Memory B cell (primary cell): ENCODE results near the gene TERB1.

Experiments used
- ATAC-seq: fragments of 150-1000 bp; cut with Tn5 transposase; 2 replicates; pipeline ENCODE4 v1.10.0; 2021; ENCODE audit warnings: low read depth, mild to moderate bottlenecking, moderate library complexity
- DNase-seq, 2 donors: peaks; one replicate each; pipeline ENCODE4 v3.0.0; 2022; ENCODE audit warnings: low spot score in 2 of 2
- H3K27ac Mint-ChIP-seq: one replicate; pipeline ENCODE4 v1.8.0; 2022; ENCODE audit warnings: mild to moderate bottlenecking, moderate library complexity, mixed read lengths
- H3K27me3 Mint-ChIP-seq: one replicate; pipeline ENCODE4 v1.8.0; 2022; ENCODE audit warnings: mixed read lengths
- H3K36me3 Mint-ChIP-seq: one replicate; pipeline ENCODE4 v1.8.0; 2022; ENCODE audit warnings: mild to moderate bottlenecking, mixed read lengths
- H3K4me1 Mint-ChIP-seq: one replicate; pipeline ENCODE4 v1.8.0; 2022; ENCODE audit warnings: mixed read lengths
- H3K4me3 Mint-ChIP-seq: one replicate; pipeline ENCODE4 v1.8.0; 2022; ENCODE audit warnings: mild to moderate bottlenecking, moderate library complexity, mixed read lengths
- H3K9me3 Mint-ChIP-seq: one replicate; pipeline ENCODE4 v1.8.0; 2022; ENCODE audit warnings: mixed read lengths

TERB1 gene

GRCh38 chr16:66750279-66751052 lies 50.9 kb downstream of the TERB1 start:
- Mint-ChIP-seq H3K4me1 (peaks cover 19% of the 10 kb centered on the region), H3K9me3 (no peaks in the 10 kb centered on the region), H3K27ac (peak overlapping the region; percentile 94), H3K27me3 (peaks cover 9% of the 10 kb centered on the region), H3K36me3 (peaks cover 12% of the 10 kb centered on the region), H3K4me3 (peak overlapping the region; percentile 82)
- no peak for DNase-seq
- no peak for ATAC-seq

GRCh38 chr16:66746682-66747081 lies 54.7 kb downstream of the TERB1 start:
- Mint-ChIP-seq H3K4me1 (peaks cover 16% of the 10 kb centered on the region), H3K9me3 (no peaks in the 10 kb centered on the region), H3K4me3 (no peak overlapping the region), H3K36me3 (peaks cover 16% of the 10 kb centered on the region), H3K27ac (no peak overlapping the region), H3K27me3 (no peaks in the 10 kb centered on the region)
- DNase-seq: no peak
- no peak for ATAC-seq

GRCh38 chr16:66746048-66746447 lies 55.3 kb downstream of the TERB1 start:
- Mint-ChIP-seq H3K27ac (no peak overlapping the region), H3K9me3 (no peaks in the 10 kb centered on the region), H3K4me1 (peaks cover 16% of the 10 kb centered on the region), H3K36me3 (peaks cover 19% of the 10 kb centered on the region), H3K4me3 (no peak overlapping the region), H3K27me3 (no peaks in the 10 kb centered on the region)
- DNase-seq (no peak), ATAC-seq (no peak)

GRCh38 chr16:66741950-66742808 lies 59.2 kb downstream of the TERB1 start:
- Mint-ChIP-seq H3K27me3 (no peaks in the 10 kb centered on the region), H3K36me3 (peaks cover 23% of the 10 kb centered on the region), H3K4me3 (no peak overlapping the region), H3K27ac (no peak overlapping the region), H3K9me3 (no peaks in the 10 kb centered on the region), H3K4me1 (peaks cover 10% of the 10 kb centered on the region)
- ATAC-seq (no peak), DNase-seq (no peak)

GRCh38 chr16:66741169-66741900 lies 60.0 kb downstream of the TERB1 start:
- DNase-seq (no peak), ATAC-seq (no peak)
- H3K27ac Mint-ChIP-seq: no peak overlapping the region
- no peaks in the 10 kb centered on the region for H3K27me3 Mint-ChIP-seq
- H3K4me3 Mint-ChIP-seq: no peak overlapping the region
- H3K4me1 Mint-ChIP-seq: peaks cover 10% of the 10 kb centered on the region
- peaks cover 23% of the 10 kb centered on the region for H3K36me3 Mint-ChIP-seq
- no peaks in the 10 kb centered on the region for H3K9me3 Mint-ChIP-seq

GRCh38 chr16:66740533-66740932 lies 60.9 kb downstream of the TERB1 start:
- Mint-ChIP-seq H3K4me1 (peaks cover 7% of the 10 kb centered on the region), H3K27ac (no peak overlapping the region), H3K27me3 (no peaks in the 10 kb centered on the region), H3K36me3 (peaks cover 24% of the 10 kb centered on the region), H3K4me3 (no peak overlapping the region), H3K9me3 (no peaks in the 10 kb centered on the region)
- no peak for ATAC-seq
- DNase-seq: no peak

GRCh38 chr16:66740010-66740409 lies 61.4 kb downstream of the TERB1 start:
- peaks cover 24% of the 10 kb centered on the region for H3K36me3 Mint-ChIP-seq
- DNase-seq: no peak
- peaks cover 7% of the 10 kb centered on the region for H3K4me1 Mint-ChIP-seq
- H3K9me3 Mint-ChIP-seq: no peaks in the 10 kb centered on the region
- no peak for ATAC-seq
- H3K27me3 Mint-ChIP-seq: no peaks in the 10 kb centered on the region
- H3K27ac Mint-ChIP-seq: no peak overlapping the region
- no peak overlapping the region for H3K4me3 Mint-ChIP-seq

GRCh38 chr16:66735891-66736290 lies 65.5 kb downstream of the TERB1 start:
- H3K4me1 Mint-ChIP-seq: peaks cover 7% of the 10 kb centered on the region
- ATAC-seq (no peak), DNase-seq (no peak)
- H3K9me3 Mint-ChIP-seq: no peaks in the 10 kb centered on the region
- H3K36me3 Mint-ChIP-seq: peaks cover 29% of the 10 kb centered on the region
- no peaks in the 10 kb centered on the region for H3K27me3 Mint-ChIP-seq
- no peak overlapping the region for H3K4me3 Mint-ChIP-seq
- H3K27ac Mint-ChIP-seq: no peak overlapping the region

- H3K36me3 Mint-ChIP-seq: peaks cover 31% of the 10 kb centered on the region
- H3K27ac Mint-ChIP-seq: no peak overlapping the region
Measured at GRCh38 chr16:66731101-66731500, 70.3 kb downstream of the TERB1 start.

GRCh38 chr16:66728804-66729203 lies 72.6 kb downstream of the TERB1 start:
- Mint-ChIP-seq H3K27me3 (no peaks in the 10 kb centered on the region), H3K4me1 (peaks cover 6% of the 10 kb centered on the region), H3K4me3 (no peak overlapping the region), H3K9me3 (no peaks in the 10 kb centered on the region), H3K36me3 (peaks cover 35% of the 10 kb centered on the region), H3K27ac (no peak overlapping the region)
- no peak for DNase-seq
- ATAC-seq: no peak

More at GRCh38 chr16:66731101-66731500, 70.3 kb downstream of the TERB1 start:
- Mint-ChIP-seq H3K4me1 (peaks cover 6% of the 10 kb centered on the region), H3K4me3 (no peak overlapping the region), H3K27me3 (no peaks in the 10 kb centered on the region), H3K9me3 (no peaks in the 10 kb centered on the region)
- no peak for DNase-seq
- ATAC-seq: no peak

GRCh38 chr16:66728117-66728787 lies 73.1 kb downstream of the TERB1 start:
- Mint-ChIP-seq H3K27me3 (no peaks in the 10 kb centered on the region), H3K27ac (no peak overlapping the region), H3K9me3 (no peaks in the 10 kb centered on the region), H3K4me3 (no peak overlapping the region), H3K36me3 (peaks cover 39% of the 10 kb centered on the region), H3K4me1 (peaks cover 6% of the 10 kb centered on the region)
- ATAC-seq (peak; percentile 77), DNase-seq (peak in 1 of 2 donors; percentile 22)

- no peaks in the 10 kb centered on the region for H3K9me3 Mint-ChIP-seq
- no peaks in the 10 kb centered on the region for H3K27me3 Mint-ChIP-seq
- DNase-seq (no peak), ATAC-seq (no peak)
- H3K4me3 Mint-ChIP-seq: no peak overlapping the region
- H3K4me1 Mint-ChIP-seq: no peaks in the 10 kb centered on the region
- H3K27ac Mint-ChIP-seq: no peak overlapping the region
- H3K36me3 Mint-ChIP-seq: peaks cover 18% of the 10 kb centered on the region
Measured at GRCh38 chr16:66720766-66721165, 80.6 kb downstream of the TERB1 start.

- DNase-seq (no peak), ATAC-seq (no peak)
- Mint-ChIP-seq H3K27me3 (no peaks in the 10 kb centered on the region), H3K4me3 (no peak overlapping the region), H3K4me1 (no peaks in the 10 kb centered on the region), H3K27ac (no peak overlapping the region), H3K9me3 (no peaks in the 10 kb centered on the region), H3K36me3 (peaks cover 9% of the 10 kb centered on the region)
Measured at GRCh38 chr16:66719246-66719645, 82.1 kb downstream of the TERB1 start.
